ENCODE measurements around the gene COL4A6. TPM values are rescaled to one million over a fixed set of nuclear protein-coding genes. Genes with fewer than 3 reads are reported as not detected.

Gene COL4A6
- total and polyA plus RNA-seq, 10 of the 15 experiments (the other 5 are each of a cell fraction or from before 2014, with no cell fraction given), result 0.02 to 0.56 (median 0.05) TPM; not detected in 3

GRCh38 chrX:108123591-108124366, 314.4 kb downstream of the COL4A6 start (continued):
- TF ChIP-seq, protein P1, sequence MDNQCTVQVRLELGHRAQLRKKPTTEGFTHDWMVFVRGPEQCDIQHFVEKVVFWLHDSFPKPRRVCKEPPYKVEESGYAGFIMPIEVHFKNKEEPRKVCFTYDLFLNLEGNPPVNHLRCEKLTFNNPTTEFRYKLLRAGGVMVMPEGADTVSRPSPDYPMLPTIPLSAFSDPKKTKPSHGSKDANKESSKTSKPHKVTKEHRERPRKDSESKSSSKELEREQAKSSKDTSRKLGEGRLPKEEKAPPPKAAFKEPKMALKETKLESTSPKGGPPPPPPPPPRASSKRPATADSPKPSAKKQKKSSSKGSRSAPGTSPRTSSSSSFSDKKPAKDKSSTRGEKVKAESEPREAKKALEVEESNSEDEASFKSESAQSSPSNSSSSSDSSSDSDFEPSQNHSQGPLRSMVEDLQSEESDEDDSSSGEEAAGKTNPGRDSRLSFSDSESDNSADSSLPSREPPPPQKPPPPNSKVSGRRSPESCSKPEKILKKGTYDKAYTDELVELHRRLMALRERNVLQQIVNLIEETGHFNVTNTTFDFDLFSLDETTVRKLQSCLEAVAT (IDR thresholded peaks at IDR 0.05), result no peak
- TF ChIP-seq FOS (IDR thresholded peaks at IDR 0.05; ENCODE audit: borderline replicate concordance, extremely low read depth, insufficient read length), result no peak
- TF ChIP-seq, protein P2, sequence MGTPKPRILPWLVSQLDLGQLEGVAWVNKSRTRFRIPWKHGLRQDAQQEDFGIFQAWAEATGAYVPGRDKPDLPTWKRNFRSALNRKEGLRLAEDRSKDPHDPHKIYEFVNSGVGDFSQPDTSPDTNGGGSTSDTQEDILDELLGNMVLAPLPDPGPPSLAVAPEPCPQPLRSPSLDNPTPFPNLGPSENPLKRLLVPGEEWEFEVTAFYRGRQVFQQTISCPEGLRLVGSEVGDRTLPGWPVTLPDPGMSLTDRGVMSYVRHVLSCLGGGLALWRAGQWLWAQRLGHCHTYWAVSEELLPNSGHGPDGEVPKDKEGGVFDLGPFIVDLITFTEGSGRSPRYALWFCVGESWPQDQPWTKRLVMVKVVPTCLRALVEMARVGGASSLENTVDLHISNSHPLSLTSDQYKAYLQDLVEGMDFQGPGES (IDR thresholded peaks at IDR 0.05), result no peak
- no peak for TF ChIP-seq ZNF687 (IDR thresholded peaks at IDR 0.05)
- TF ChIP-seq YY1 (IDR thresholded peaks at IDR 0.05; ENCODE audit: low read depth, low read length), result no peak
- TF ChIP-seq, protein P3, sequence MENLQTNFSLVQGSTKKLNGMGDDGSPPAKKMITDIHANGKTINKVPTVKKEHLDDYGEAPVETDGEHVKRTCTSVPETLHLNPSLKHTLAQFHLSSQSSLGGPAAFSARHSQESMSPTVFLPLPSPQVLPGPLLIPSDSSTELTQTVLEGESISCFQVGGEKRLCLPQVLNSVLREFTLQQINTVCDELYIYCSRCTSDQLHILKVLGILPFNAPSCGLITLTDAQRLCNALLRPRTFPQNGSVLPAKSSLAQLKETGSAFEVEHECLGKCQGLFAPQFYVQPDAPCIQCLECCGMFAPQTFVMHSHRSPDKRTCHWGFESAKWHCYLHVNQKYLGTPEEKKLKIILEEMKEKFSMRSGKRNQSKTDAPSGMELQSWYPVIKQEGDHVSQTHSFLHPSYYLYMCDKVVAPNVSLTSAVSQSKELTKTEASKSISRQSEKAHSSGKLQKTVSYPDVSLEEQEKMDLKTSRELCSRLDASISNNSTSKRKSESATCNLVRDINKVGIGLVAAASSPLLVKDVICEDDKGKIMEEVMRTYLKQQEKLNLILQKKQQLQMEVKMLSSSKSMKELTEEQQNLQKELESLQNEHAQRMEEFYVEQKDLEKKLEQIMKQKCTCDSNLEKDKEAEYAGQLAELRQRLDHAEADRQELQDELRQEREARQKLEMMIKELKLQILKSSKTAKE (IDR thresholded peaks at IDR 0.05; ENCODE audit: low read depth, poor library complexity, severe bottlenecking), result no peak
- no peak for TF ChIP-seq SMAD1 (IDR thresholded peaks at IDR 0.05; ENCODE audit: low read depth, partially characterized antibody)
